HG02884 (cell line): ENCODE results near the gene FBXW11.
"Not testable (repeated sequence)": the region's sequence is repeated elsewhere in the genome, so short reads cannot be mapped to it uniquely, and the experiment has no call there.

Experiments used
- ATAC-seq: cut with Tn5 transposase; IDR thresholded peaks from one replicate; pipeline ENCODE4 v1.9.1; 2021; ENCODE audit warnings: mild to moderate bottlenecking, moderate library complexity; ENCODE audit not compliant: unreplicated experiment

Gene FBXW11

GRCh38 chr5:171915700-171916099, 90.7 kb downstream of the FBXW11 start:
- not testable (repeated sequence) for ATAC-seq

- no peak for ATAC-seq
Measured at GRCh38 chr5:171914726-171915338, 91.6 kb downstream of the FBXW11 start.

GRCh38 chr5:171913987-171914273, 92.5 kb downstream of the FBXW11 start:
- ATAC-seq = no peak

GRCh38 chr5:171911152-171911551, 95.3 kb downstream of the FBXW11 start:
- no peak for ATAC-seq

GRCh38 chr5:171908638-171909037, 97.8 kb downstream of the FBXW11 start:
- no peak for ATAC-seq

- peak; percentile 43 for ATAC-seq
Measured at GRCh38 chr5:171907725-171908343, 98.6 kb downstream of the FBXW11 start.

- peak; percentile 50 for ATAC-seq
Measured at GRCh38 chr5:171906703-171907590, 99.5 kb downstream of the FBXW11 start.

GRCh38 chr5:171906066-171906570, 100.3 kb downstream of the FBXW11 start:
- ATAC-seq = no peak

GRCh38 chr5:171904886-171905285, 101.6 kb downstream of the FBXW11 start:
- ATAC-seq = no peak

- ATAC-seq = no peak
Measured at GRCh38 chr5:171901764-171902163, 104.7 kb downstream of the FBXW11 start.

GRCh38 chr5:171899792-171900191, 106.6 kb downstream of the FBXW11 start:
- ATAC-seq = no peak

GRCh38 chr5:171898879-171899278, 107.6 kb downstream of the FBXW11 start:
- no peak for ATAC-seq

GRCh38 chr5:171898386-171898785, 108.1 kb downstream of the FBXW11 start:
- ATAC-seq = no peak

GRCh38 chr5:171897231-171897630, 109.2 kb downstream of the FBXW11 start:
- no peak for ATAC-seq

GRCh38 chr5:171895081-171895480, 111.4 kb downstream of the FBXW11 start:
- ATAC-seq = no peak

GRCh38 chr5:171893290-171893886, 113.0 kb downstream of the FBXW11 start:
- no peak for ATAC-seq

GRCh38 chr5:171891595-171891994, 114.8 kb downstream of the FBXW11 start:
- no peak for ATAC-seq

- ATAC-seq = no peak
Measured at GRCh38 chr5:171891150-171891549, 115.3 kb downstream of the FBXW11 start.

- ATAC-seq = no peak
Measured at GRCh38 chr5:171888051-171888481, 118.4 kb downstream of the FBXW11 start.

GRCh38 chr5:171886037-171886436, 120.4 kb downstream of the FBXW11 start:
- ATAC-seq = not testable (repeated sequence)

GRCh38 chr5:171882118-171882517, 124.3 kb downstream of the FBXW11 start:
- ATAC-seq = no peak
